BJ (cell line): ENCODE measurements around the gene CAPS. TPM values are rescaled to one million over a fixed set of nuclear protein-coding genes. Genes with fewer than 3 reads are reported as not detected.

Experiments used
- CTCF ChIA-PET: fragments of 350-600 bp; formaldehyde crosslinking; extraction: SDS; loops from one replicate; lab custom pipeline; 2021; ENCODE audit warnings: antibody characterized with exemption, inconsistent platforms; lab: Yijun Ruan, JAX
- POLR2A ChIA-PET: fragments of 300-600 bp; sonication (Branson Sonifier 250); formaldehyde crosslinking; extraction: SDS; loops from one replicate; lab custom pipeline; 2021; ENCODE audit warnings: antibody characterized with exemption; lab: Charles Lee
- DNase-seq: peaks from one replicate; pipeline ENCODE4 v3.0.0-alpha.2; 2011; ENCODE audit warnings: low read depth
- H3K27me3 ChIP-seq: 2 replicates; pipeline ENCODE4 v1.6.0; 2011; ENCODE audit warnings: low read length; ENCODE audit not compliant: control insufficient read depth, insufficient read depth
- H3K36me3 ChIP-seq: 2 replicates; pipeline ENCODE4 v1.5.1; 2011; ENCODE audit warnings: low read length; ENCODE audit not compliant: control insufficient read depth, insufficient read depth
- H3K4me3 ChIP-seq: 2 replicates; pipeline ENCODE4 v1.5.1; 2011; ENCODE audit warnings: low read depth, mild to moderate bottlenecking, control low read depth, low read length
- CTCF ChIP-seq: IDR thresholded peaks from 2 replicates; pipeline ENCODE4 v1.5.1; 2011; ENCODE audit warnings: low read depth, mild to moderate bottlenecking, control low read depth, inconsistent platforms, low read length, moderate library complexity; ENCODE audit not compliant: insufficient read depth
- polyA plus RNA-seq: library from polyadenylated mRNA; depleted of rRNA; stranded (reverse); fragments of >200 nt; gene quantifications from 2 replicates; pipeline ENCODE4 v1.2.3, GENCODE V29; 2011

The CAPS gene
- polyA plus RNA-seq, 1 experiment = 5.6 TPM

GRCh38 chr19:5934774-5935472 lies 20.9 kb downstream of the CAPS start:
- DNase-seq = peak; percentile 79
- peaks cover 20% of the 10 kb centered on the region for H3K36me3 ChIP-seq
- no peaks in the 10 kb centered on the region for H3K27me3 ChIP-seq
- POLR2A ChIA-PET = no interaction called here
- H3K4me3 ChIP-seq = no peak overlapping the region; the same call in 1 of the 2 replicates
- no peak; the same call in 1 of the 2 replicates for TF ChIP-seq CTCF
- CTCF ChIA-PET = interaction anchor here (0.8 to 1.7 kb wide), 5 partner anchors 8 to 131 kb away, joined by 3 to 9 read pairs (median 3); no protein-coding TSS in a partner anchor

GRCh38 chr19:5935473-5936291 lies 21.6 kb downstream of the CAPS start:
- TF ChIP-seq CTCF = no peak
- Histone ChIP-seq H3K4me3 (no peak overlapping the region), H3K36me3 (peaks cover 18% of the 10 kb centered on the region), H3K27me3 (no peaks in the 10 kb centered on the region)
- ChIA-PET CTCF (interaction anchor here (0.8 to 2.3 kb wide), 5 partner anchors 9 to 132 kb away, joined by 3 to 10 read pairs (median 7); no protein-coding TSS in a partner anchor), POLR2A (no interaction called here)
- DNase-seq = no peak

GRCh38 chr19:5936292-5936592 lies 22.2 kb downstream of the CAPS start:
- ChIA-PET CTCF (interaction anchor here (1.7 to 2.3 kb wide), 2 partner anchors 10 to 32 kb away, joined by 9 to 10 read pairs; no protein-coding TSS in a partner anchor), POLR2A (no interaction called here)
- Histone ChIP-seq H3K36me3 (peaks cover 18% of the 10 kb centered on the region), H3K27me3 (no peaks in the 10 kb centered on the region), H3K4me3 (no peak overlapping the region)
- TF ChIP-seq CTCF = no peak
- no peak for DNase-seq

- H3K27me3 ChIP-seq = no peaks in the 10 kb centered on the region
- no peak for TF ChIP-seq CTCF
- ChIA-PET CTCF (interaction anchor here (0.8 to 2.3 kb wide), 6 partner anchors 11 to 133 kb away, joined by 3 to 10 read pairs (median 3); no protein-coding TSS in a partner anchor), POLR2A (no interaction called here)
- peaks cover 18% of the 10 kb centered on the region for H3K36me3 ChIP-seq
- no peak overlapping the region for H3K4me3 ChIP-seq
- no peak for DNase-seq
Observed at GRCh38 chr19:5937550-5937949, 23.5 kb downstream of the CAPS start.
